HG02970 (cell line): Measurements from ENCODE around the gene VGLL4.

Experiments used
- ATAC-seq: cut with Tn5 transposase; IDR thresholded peaks from one replicate; pipeline ENCODE4 v1.9.1; 2021; ENCODE audit warnings: mild to moderate bottlenecking, moderate library complexity, moderate number of reproducible peaks; ENCODE audit not compliant: unreplicated experiment, low FRiP score

The VGLL4 gene

GRCh38 chr3:11555881-11556633 is 87.7 kb downstream of the VGLL4 start:
- ATAC-seq, result no peak

DNA sequence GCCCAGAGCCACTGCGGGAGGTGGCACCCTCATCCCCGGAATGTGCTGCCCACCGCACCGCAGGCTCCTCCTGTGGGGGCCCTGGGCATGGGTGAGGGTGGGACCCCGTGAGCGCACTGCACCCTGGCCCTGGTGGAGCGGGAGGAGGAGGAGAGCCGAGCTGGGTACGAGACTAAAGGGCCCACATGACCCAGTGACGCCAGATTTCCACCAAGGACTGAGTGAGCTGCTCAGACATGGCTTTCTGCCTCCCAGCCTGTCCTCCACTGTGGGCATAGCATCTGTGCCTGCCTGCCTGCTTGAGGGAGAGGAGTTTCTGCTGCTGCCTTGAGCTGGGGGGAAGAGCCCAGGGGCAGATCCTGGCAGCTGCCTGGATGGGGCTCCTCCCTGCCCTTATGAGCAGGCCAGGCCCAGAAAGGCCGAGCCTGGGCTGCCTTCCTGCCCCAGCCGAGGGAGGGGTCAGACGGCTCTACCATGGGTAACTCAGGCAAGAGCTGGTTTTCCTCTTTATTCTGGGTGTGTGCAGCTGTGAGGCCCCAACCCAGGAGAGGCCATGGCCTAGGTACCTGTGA is 88.4 kb downstream of the VGLL4 start:
- ATAC-seq, result no peak

- no peak for ATAC-seq
Measured at GRCh38 chr3:11554666-11555065, 89.0 kb downstream of the VGLL4 start.

DNA sequence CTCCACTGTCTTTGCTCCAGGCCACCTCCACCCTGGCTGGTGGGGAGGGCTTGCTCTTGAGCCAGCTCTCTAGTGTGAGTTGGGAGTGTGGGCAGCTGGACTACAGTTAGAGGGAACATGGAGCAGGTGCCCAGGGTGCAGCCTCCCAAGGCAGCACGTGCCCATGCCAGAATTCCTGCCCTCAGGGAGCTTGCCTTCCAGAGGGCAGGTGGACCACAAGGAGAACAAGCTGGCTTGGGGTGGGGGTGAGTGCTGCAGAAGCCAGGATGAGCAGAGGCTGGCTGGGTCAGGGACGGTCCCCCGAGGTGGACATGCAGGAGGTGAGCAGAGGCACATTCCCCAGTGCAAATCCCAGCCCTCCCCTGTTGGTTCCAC is 89.5 kb downstream of the VGLL4 start:
- no peak for ATAC-seq

DNA sequence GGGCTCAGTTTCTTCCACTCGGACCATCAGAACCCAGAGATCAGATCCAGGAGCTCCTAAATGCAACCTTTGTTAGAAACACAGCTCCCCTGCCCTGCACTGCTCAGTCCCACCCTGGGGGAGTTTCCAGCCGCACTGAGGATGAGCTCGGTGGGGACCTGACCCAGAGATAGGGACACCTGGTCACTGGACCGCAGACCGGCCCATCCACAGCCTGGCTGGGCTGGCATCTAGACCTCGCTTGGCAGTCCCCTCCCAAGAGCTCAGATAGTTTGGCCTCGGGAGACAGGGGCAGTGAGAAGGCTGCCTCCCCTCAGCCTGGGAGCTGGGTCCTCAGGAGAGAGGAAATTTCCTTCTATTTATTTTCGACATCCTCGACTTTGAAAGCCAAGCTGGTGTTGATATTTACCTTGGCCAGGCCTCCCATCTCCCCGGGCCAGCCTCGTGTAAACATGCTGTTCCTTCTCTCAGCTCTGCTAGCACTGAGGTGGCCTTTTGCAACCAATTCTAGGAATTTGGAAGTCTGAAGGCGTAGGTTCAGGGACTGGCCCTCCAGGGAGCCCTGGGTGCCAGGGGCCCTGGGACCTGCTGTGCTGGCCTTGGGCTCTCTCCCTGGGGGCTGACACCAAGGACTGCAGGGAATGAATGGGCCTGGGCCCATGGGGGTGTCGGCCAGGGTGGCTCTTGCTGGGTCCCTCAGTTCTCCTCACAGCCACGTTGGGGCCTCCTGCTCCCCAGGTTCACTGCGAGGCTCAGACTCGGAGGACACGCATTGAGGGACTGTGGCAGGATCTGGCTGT is 90.1 kb downstream of the VGLL4 start:
- no peak for ATAC-seq

GRCh38 chr3:11552289-11553264 is 91.1 kb downstream of the VGLL4 start:
- ATAC-seq, result no peak

DNA sequence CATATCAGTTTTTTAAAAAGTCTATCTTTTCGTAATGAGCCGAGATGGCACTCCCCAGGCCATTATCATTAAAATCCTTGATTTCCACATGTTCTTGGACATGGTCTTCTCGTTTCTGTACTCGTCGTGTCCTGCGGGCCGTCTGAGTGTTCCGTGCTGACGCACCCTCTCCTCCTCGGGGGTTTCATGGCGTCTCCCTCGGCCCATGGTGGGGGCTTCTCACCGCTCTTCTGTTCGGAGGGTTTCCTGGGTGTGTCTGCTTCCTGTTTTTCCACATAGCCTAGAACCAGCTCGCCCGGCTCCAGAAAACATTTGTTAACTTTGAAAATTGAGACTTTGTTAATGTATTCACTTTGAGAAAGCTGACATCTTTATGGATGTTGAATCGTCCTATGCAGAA is 92.7 kb downstream of the VGLL4 start:
- ATAC-seq, result no peak

- no peak for ATAC-seq
Measured at GRCh38 chr3:11549580-11550140, 94.1 kb downstream of the VGLL4 start.

DNA sequence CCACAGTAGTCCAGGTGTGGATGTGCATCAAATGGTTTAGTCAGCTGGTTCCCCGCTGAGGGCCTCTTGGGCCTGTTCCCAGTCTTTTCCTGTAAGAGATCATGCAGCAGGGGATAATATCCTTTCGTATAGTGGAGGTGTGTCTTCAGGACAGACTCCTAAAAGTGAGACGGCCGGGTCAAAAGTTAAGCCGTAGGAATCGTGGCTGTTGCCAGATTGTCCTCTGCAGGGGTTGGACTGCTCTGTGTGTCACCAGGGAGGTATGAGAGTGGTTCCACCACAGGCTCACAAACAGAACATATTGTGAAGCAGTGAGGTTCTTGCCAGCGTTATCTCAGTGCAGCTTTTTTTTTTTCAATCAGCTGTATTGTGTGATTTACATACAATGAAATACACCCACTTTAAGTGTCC is 95.0 kb downstream of the VGLL4 start:
- ATAC-seq, result no peak

- no peak for ATAC-seq
Measured at GRCh38 chr3:11547498-11547897, 96.2 kb downstream of the VGLL4 start.

GRCh38 chr3:11546657-11547302 is 96.9 kb downstream of the VGLL4 start:
- ATAC-seq, result no peak

- ATAC-seq, result no peak
Measured at GRCh38 chr3:11545186-11545851, 98.4 kb downstream of the VGLL4 start.

DNA sequence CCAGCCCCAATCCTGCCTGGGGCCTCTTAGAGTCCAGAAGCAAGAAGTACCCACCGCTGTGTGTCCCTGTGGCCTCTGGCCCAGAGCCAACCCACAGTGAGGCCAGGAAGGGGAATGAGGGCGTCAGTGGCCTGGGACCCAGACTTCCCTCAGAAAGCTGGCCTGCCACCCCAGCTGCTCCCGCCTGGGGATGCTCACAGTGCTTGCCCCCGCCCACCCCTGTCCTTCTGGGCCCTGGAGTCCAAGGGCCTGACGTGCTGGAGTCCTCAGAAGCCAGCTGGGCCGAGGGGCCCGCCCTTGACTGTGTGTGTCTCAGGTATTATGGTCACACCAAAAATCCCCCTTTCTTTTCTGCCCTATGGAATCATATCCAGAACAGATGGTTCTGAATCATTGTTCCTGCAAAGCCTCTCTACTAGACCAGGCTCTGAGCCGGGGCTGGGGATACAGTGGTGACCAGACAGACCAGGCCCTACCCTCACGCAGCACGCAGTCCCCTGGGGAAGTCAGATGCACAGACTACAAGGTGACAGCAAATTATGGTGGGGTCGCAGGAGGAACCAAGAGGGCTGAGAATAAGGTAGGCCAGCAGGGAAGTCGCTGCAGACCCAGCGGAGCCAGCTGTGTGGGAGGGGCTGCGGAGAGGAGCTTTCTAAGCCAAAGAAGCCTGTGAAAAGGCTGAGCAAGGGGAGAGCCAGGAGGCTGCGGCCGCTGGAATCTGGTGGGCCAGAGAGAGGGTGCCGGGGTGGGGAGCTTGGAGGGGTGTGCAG is 99.1 kb downstream of the VGLL4 start:
- no peak for ATAC-seq

GRCh38 chr3:11543948-11544387 is 99.7 kb downstream of the VGLL4 start:
- no peak for ATAC-seq

DNA sequence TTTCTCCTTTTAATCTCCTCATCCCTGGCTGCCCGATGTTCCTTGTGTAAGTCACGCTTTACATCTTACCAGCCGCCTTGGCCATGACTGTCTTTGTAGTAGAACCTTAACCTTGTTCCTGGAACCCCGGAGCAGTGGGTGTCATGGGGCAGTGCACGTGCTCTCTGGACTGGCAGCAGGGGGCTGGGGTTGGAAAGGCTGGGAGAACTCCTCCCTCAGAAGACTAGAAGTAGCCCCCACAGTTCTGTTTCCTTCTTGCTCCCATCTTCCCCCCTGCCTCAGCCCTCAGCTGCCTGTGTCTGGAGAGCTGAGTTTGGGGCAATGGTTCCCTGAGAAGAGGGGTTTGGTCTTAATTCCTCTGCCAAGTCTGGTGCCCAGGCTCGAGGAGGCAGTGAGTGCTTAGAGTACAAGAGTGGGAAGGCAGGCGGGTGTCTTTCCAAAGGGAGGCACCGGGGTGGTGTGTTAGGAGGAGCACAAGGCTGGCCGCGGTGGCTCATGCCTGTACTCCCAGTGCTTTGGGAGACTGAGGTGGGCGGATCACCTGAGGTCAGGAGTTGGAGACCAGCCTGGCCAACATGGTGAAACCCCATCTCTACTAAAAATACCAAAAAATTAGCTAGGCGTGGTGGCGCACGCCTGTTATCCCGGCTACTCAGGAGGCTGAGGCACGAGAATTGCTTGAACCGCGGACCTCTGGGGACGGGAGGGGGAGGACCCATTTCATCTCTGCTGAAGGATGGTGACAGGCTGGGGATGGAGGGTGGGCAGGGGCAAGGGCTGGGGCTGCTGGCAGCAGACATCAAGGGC is 100.4 kb downstream of the VGLL4 start:
- no peak for ATAC-seq

DNA sequence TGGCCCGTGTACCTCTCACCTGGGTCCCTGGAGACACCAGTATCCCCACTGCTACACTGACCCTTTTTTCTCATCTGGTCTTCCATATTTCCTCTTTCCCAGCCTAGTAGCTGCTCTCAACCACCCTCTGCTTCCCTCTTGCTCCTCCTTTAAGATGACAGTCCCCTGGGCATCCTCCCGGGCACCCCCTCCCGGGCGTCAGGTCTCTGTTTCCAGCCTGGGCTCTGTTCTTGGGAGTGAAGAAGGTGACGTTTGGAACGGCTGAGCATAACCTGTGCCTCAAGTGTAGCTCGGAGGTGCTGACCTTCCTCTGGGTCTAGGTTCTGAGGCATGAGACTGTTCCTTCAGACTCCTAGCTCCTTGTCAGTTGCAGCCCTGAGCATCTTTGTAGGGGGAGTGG is 101.2 kb downstream of the VGLL4 start:
- ATAC-seq, result no peak
